Measurements from ENCODE around the gene INO80E.

DNA sequence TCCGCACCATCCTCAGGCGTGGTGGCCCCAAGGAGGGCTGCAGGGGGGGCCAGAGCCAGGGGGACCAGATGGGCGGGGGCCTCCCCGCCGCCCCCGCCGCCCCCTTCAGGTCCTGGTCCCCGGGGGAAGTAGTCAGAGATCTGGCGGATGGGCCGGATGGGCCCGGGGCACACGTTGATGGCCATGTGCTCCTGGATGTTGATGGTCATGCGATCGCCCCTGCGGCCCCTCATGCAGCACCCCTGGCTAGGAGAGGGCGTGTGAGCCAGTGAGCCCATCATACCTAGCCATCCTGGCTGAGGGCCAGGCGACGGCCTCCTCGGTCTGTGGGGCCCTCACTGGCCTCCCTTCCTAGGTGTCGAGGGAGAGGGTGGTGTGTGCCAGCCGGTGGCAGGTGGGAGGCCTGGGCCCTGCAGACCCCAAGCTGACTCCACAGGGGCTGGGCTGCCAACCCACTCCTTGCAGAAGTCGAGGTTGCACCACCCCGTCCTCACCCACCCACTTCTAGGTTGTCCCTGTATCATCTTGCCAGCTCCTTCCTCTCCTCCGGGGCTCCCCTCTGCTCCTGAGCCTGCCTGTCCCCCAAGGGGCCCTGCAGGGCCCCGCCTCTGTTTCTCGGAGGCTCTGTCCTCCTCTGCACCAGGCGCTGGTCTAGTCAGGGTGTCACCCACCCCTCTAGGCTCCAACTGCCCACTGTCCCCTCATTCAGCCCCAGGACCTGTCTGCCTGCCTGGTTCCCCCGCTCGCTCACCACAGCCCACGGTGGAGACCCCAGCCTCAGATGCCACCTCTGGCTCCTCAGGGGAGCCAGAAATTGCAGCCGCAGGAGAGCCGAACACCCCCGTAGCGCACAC is 14.2 kb downstream of the INO80E start:
- no peak for TF ChIP-seq EP300 (IDR thresholded peaks at IDR 0.05)
- TF ChIP-seq, protein P1, sequence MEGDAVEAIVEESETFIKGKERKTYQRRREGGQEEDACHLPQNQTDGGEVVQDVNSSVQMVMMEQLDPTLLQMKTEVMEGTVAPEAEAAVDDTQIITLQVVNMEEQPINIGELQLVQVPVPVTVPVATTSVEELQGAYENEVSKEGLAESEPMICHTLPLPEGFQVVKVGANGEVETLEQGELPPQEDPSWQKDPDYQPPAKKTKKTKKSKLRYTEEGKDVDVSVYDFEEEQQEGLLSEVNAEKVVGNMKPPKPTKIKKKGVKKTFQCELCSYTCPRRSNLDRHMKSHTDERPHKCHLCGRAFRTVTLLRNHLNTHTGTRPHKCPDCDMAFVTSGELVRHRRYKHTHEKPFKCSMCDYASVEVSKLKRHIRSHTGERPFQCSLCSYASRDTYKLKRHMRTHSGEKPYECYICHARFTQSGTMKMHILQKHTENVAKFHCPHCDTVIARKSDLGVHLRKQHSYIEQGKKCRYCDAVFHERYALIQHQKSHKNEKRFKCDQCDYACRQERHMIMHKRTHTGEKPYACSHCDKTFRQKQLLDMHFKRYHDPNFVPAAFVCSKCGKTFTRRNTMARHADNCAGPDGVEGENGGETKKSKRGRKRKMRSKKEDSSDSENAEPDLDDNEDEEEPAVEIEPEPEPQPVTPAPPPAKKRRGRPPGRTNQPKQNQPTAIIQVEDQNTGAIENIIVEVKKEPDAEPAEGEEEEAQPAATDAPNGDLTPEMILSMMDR (IDR thresholded peaks at IDR 0.05), result no peak
- no peak for TF ChIP-seq POLR2A (IDR thresholded peaks at IDR 0.05)

Data from stomach (tissue), 4 donors.